Chondrocyte (in vitro differentiated cells): ENCODE data around the gene ATP1B2. TPM values are rescaled to one million over a fixed set of nuclear protein-coding genes. Genes with fewer than 3 reads are reported as not detected.

Source experiments
- DNase-seq: peaks from one replicate; pipeline ENCODE4 v3.0.0; 2021; ENCODE audit warnings: mixed read lengths, low spot score
- H3K27ac Mint-ChIP-seq: one replicate; pipeline ENCODE4 v1.8.0; 2021; ENCODE audit warnings: mild to moderate bottlenecking, moderate library complexity, mixed read lengths; ENCODE audit not compliant: unreplicated experiment
- H3K27me3 Mint-ChIP-seq: 2 replicates; pipeline ENCODE4 v1.8.0; 2021; ENCODE audit warnings: low read depth, mixed read lengths
- H3K36me3 Mint-ChIP-seq: 2 replicates; pipeline ENCODE4 v1.8.0; 2021; ENCODE audit warnings: low read depth, mixed read lengths
- H3K4me1 Mint-ChIP-seq: 2 replicates; pipeline ENCODE4 v1.8.0; 2021; ENCODE audit warnings: low read depth, mild to moderate bottlenecking, mixed read lengths
- H3K4me3 Mint-ChIP-seq: one replicate; pipeline ENCODE4 v1.8.0; 2021; ENCODE audit warnings: mild to moderate bottlenecking, moderate library complexity, mixed read lengths; ENCODE audit not compliant: unreplicated experiment
- H3K9me3 Mint-ChIP-seq: 2 replicates; pipeline ENCODE4 v1.8.0; 2021; ENCODE audit warnings: low read depth, mixed read lengths
- CTCF ChIP-seq: fragments of 200-600 bp; sonication (generic); IDR thresholded peaks from 2 replicates; pipeline ENCODE4 v1.5.0; 2021; ENCODE audit warnings: antibody characterized with exemption, mild to moderate bottlenecking, moderate library complexity
- total RNA-seq: library from RNA; stranded (reverse); gene quantifications from 3 replicates; pipeline ENCODE4 v1.2.1, GENCODE V29; 2021

ATP1B2 gene
- total RNA-seq, 1 donor from 2014 or later, result 0.90 TPM

- no peak for TF ChIP-seq CTCF
- Mint-ChIP-seq H3K4me3 (peak overlapping the region; percentile 98), H3K4me1 (peaks cover 26% of the 10 kb centered on the region), H3K36me3 (peaks cover 3% of the 10 kb centered on the region), H3K9me3 (no peaks in the 10 kb centered on the region), H3K27me3 (no peaks in the 10 kb centered on the region), H3K27ac (peak overlapping the region; percentile 100)
- DNase-seq, result no peak
Observed at GRCh38 chr17:7686222-7687071, 35.7 kb downstream of the ATP1B2 start.

- TF ChIP-seq CTCF, result no peak
- H3K9me3 Mint-ChIP-seq, result no peaks in the 10 kb centered on the region
- H3K4me3 Mint-ChIP-seq, result peak within 1 kb of the TSS; percentile 98
- peak within 1 kb of the TSS; percentile 100 for H3K27ac Mint-ChIP-seq
- peaks cover 3% of the 10 kb centered on the region for H3K36me3 Mint-ChIP-seq
- peaks cover 26% of the 10 kb centered on the region for H3K4me1 Mint-ChIP-seq
- no peaks in the 10 kb centered on the region for H3K27me3 Mint-ChIP-seq
- DNase-seq, result no peak
Observed at GRCh38 chr17:7687072-7687907, 36.6 kb downstream of the ATP1B2 start, which contains the start of gene TP53. TP53 (minus strand) TSS chr17:7687490; CDS start chr17:7676594, 10,896 bp downstream.

GRCh38 chr17:7687908-7688807 lies 37.4 kb downstream of the ATP1B2 start, which contains the start of gene WRAP53:
WRAP53 (plus strand) TSS chr17:7688477; CDS start chr17:7688649, 172 bp downstream.
- peak within 1 kb of the TSS; percentile 100 for H3K27ac Mint-ChIP-seq
- H3K4me3 Mint-ChIP-seq, result peak within 1 kb of the TSS; percentile 98
- H3K36me3 Mint-ChIP-seq, result peaks cover 6% of the 10 kb centered on the region
- H3K4me1 Mint-ChIP-seq, result peaks cover 26% of the 10 kb centered on the region
- no peaks in the 10 kb centered on the region for H3K9me3 Mint-ChIP-seq
- no peaks in the 10 kb centered on the region for H3K27me3 Mint-ChIP-seq
- TF ChIP-seq CTCF, result peak; percentile 99
- peak; percentile 98 for DNase-seq

- H3K9me3 Mint-ChIP-seq, result no peaks in the 10 kb centered on the region
- H3K4me1 Mint-ChIP-seq, result peaks cover 26% of the 10 kb centered on the region
- no peaks in the 10 kb centered on the region for H3K27me3 Mint-ChIP-seq
- DNase-seq, result no peak
- H3K36me3 Mint-ChIP-seq, result peaks cover 8% of the 10 kb centered on the region
- H3K27ac Mint-ChIP-seq, result peak overlapping the region; percentile 100
- H3K4me3 Mint-ChIP-seq, result peak overlapping the region; percentile 98
- TF ChIP-seq CTCF, result no peak
Observed at GRCh38 chr17:7688808-7689316, 38.1 kb downstream of the ATP1B2 start.
